Measurements from ENCODE around the gene RBPMS2.

GRCh38 chr15:64712353-64712752 lies 63.0 kb downstream of the RBPMS2 start:
- TF ChIP-seq CTCF (IDR thresholded peaks at IDR 0.05) (no peak), POLR2A (IDR thresholded peaks at IDR 0.05) (no peak), POLR2AphosphoS5 (IDR thresholded peaks at IDR 0.05; ENCODE audit: insufficient read depth in 1 of 2, low read depth in 1 of 2) (no peak)
